SU-DHL-6 (cell line): ENCODE data around the gene CLSTN2.

Source experiments
- H2AFZ ChIP-seq: fragments of 200-600 bp; sonication (generic); 2 replicates; pipeline ENCODE4 v1.6.1; 2014; ENCODE audit warnings: low read depth, mild to moderate bottlenecking, moderate library complexity, mixed read lengths, antibody characterized with exemption, low read length; ENCODE audit not compliant: severe bottlenecking
- H3F3A ChIP-seq: fragments of 200-600 bp; shearing (Covaris generic); 2 replicates; pipeline ENCODE4 v1.6.0; 2016; ENCODE audit warnings: antibody characterized with exemption, mild to moderate bottlenecking; ENCODE audit not compliant: insufficient read depth
- H3K27ac ChIP-seq: fragments of 200-600 bp; sonication (generic); 2 replicates; pipeline ENCODE4 v1.5.1; 2016; ENCODE audit warnings: low read depth, mild to moderate bottlenecking, low read length, moderate library complexity, mixed read lengths
- H3K27me3 ChIP-seq: fragments of 200-600 bp; sonication (generic), shearing (Covaris generic); 2 replicates; pipeline ENCODE4 v1.6.0; 2014; ENCODE audit warnings: mild to moderate bottlenecking, low read length
- H3K36me3 ChIP-seq: fragments of 200-600 bp; sonication (generic); 2 replicates; pipeline ENCODE4 v1.6.1; 2014; ENCODE audit warnings: mild to moderate bottlenecking, low read length, mixed read lengths
- H3K4me2 ChIP-seq: fragments of 300-600, 200-600 bp; shearing (Covaris generic), sonication (generic); 2 replicates; pipeline ENCODE4 v1.6.0; 2014; ENCODE audit warnings: low read length, low read depth, mild to moderate bottlenecking; ENCODE audit not compliant: poor library complexity, severe bottlenecking
- H3K4me3 ChIP-seq: fragments of 200-600 bp; sonication (generic); 2 replicates; pipeline ENCODE4 v1.5.1; 2014; ENCODE audit warnings: antibody characterized with exemption, low read length, mild to moderate bottlenecking, mixed read lengths; ENCODE audit not compliant: insufficient read depth, poor library complexity, severe bottlenecking
- H3K79me2 ChIP-seq: fragments of 200-600 bp; sonication (generic); 2 replicates; pipeline ENCODE4 v1.6.1; 2014; ENCODE audit warnings: mild to moderate bottlenecking, low read length, moderate library complexity; ENCODE audit not compliant: insufficient read depth
- H3K9ac ChIP-seq: fragments of 200-600 bp; sonication (generic); 2 replicates; pipeline ENCODE4 v1.7.0; 2014; ENCODE audit warnings: mild to moderate bottlenecking, low read length
- H3K9me2 ChIP-seq: fragments of 200-600 bp; sonication (generic); replicated peaks from 2 replicates; pipeline ENCODE4 v1.6.1; 2014; ENCODE audit warnings: low read length; ENCODE audit not compliant: insufficient read depth
- H3K9me3 ChIP-seq: fragments of 200-600 bp; sonication (generic); 2 replicates; pipeline ENCODE4 v1.6.1; 2014; ENCODE audit warnings: low read length, mixed read lengths; ENCODE audit not compliant: insufficient read depth
- H4K20me1 ChIP-seq: fragments of 200-600 bp; sonication (generic); 2 replicates; pipeline ENCODE4 v1.6.1; 2014; ENCODE audit warnings: low read depth, mild to moderate bottlenecking, antibody characterized with exemption, low read length, moderate library complexity, mixed read lengths
- CTCF ChIP-seq: fragments of 200-600 bp; sonication (generic); IDR thresholded peaks from one replicate; pipeline ENCODE4 v1.5.1; 2017; ENCODE audit warnings: antibody characterized with exemption, mild to moderate bottlenecking, low read length, moderate library complexity; ENCODE audit not compliant: insufficient read depth, poor library complexity, severe bottlenecking
- EZH2phosphoT487 ChIP-seq: fragments of 200-600 bp; sonication (generic), shearing (Covaris generic); conservative IDR thresholded peaks from 2 replicates; pipeline ENCODE4 v1.6.1; 2018; ENCODE audit warnings: mild to moderate bottlenecking, antibody characterized with exemption, low read length, moderate library complexity, mixed read lengths

The CLSTN2 gene

DNA sequence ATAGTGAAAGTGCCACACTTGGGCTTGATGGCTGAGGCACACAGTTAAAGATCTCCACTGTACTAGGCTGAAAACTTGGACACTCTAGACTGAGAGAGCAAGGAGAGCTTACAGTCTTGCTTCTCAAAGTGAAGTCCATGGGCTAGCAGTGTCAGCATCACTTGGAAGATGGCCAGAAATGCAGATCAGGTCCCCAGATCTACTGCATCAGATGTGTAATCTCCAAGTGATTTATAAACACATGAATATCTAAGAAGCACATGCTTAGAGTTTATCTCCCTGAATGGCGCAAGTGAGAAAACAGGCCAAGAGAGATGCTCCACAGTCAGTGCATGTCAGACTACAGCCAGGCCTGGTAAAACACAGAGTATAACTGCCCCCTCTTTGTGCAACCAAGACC is 308.6 kb downstream of the CLSTN2 start:
- H3K4me3 ChIP-seq: no peak overlapping the region
- H3K36me3 ChIP-seq: no peaks in the 10 kb centered on the region
- TF ChIP-seq EZH2phosphoT487 (no peak), CTCF (no peak)
- no peaks in the 10 kb centered on the region; the same call in 1 of the 2 replicates for H3K27me3 ChIP-seq
- no peak overlapping the region for H3K4me2 ChIP-seq
- no peak overlapping the region for H3K27ac ChIP-seq
- no peaks in the 10 kb centered on the region for H4K20me1 ChIP-seq
- H2AFZ ChIP-seq: no peak overlapping the region
- no peaks in the 10 kb centered on the region for H3F3A ChIP-seq
- H3K9me3 ChIP-seq: no peaks in the 10 kb centered on the region
- no peaks in the 10 kb centered on the region for H3K9me2 ChIP-seq
- no peaks in the 10 kb centered on the region for H3K79me2 ChIP-seq
- no peak overlapping the region for H3K9ac ChIP-seq

DNA sequence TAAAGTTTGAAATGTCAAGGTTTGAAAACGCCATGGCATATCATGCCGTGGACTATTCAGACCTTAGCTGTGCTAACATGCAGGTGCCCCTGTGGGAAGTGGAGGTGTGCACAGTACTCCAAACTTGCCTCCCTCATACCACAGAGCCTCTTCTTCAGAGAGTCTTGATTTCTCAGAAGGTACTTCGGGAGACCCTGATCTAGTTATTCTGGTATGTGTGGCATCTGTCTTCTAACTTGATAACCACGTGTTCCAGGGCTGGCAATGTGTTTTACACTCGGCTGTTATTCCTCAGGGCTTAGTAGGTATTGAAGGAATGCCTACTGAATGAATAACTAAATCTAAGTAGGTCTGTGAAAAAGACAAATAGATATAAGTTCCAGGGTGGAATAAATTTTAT is 309.9 kb downstream of the CLSTN2 start:
- Histone ChIP-seq H3K9ac (no peak overlapping the region), H3K9me2 (no peaks in the 10 kb centered on the region), H4K20me1 (no peaks in the 10 kb centered on the region), H3K4me2 (no peak overlapping the region), H3K36me3 (no peaks in the 10 kb centered on the region), H3K27ac (no peak overlapping the region), H3K79me2 (no peaks in the 10 kb centered on the region), H3F3A (no peaks in the 10 kb centered on the region), H3K27me3 (no peaks in the 10 kb centered on the region; the same call in 1 of the 2 replicates), H2AFZ (no peak overlapping the region), H3K9me3 (no peaks in the 10 kb centered on the region), H3K4me3 (no peak overlapping the region)
- TF ChIP-seq EZH2phosphoT487: no peak
- no peak for TF ChIP-seq CTCF

GRCh38 chr3:140246578-140246977 is 311.6 kb downstream of the CLSTN2 start:
- H3K9me2 ChIP-seq: no peaks in the 10 kb centered on the region
- H2AFZ ChIP-seq: no peak overlapping the region
- H3K4me3 ChIP-seq: no peak overlapping the region
- no peak overlapping the region for H3K27ac ChIP-seq
- H3K9ac ChIP-seq: no peak overlapping the region
- H3K27me3 ChIP-seq: no peaks in the 10 kb centered on the region; the same call in 1 of the 2 replicates
- no peaks in the 10 kb centered on the region for H3K36me3 ChIP-seq
- no peaks in the 10 kb centered on the region for H3K9me3 ChIP-seq
- TF ChIP-seq EZH2phosphoT487 (no peak), CTCF (no peak)
- H3K4me2 ChIP-seq: no peak overlapping the region
- no peaks in the 10 kb centered on the region for H3K79me2 ChIP-seq
- H4K20me1 ChIP-seq: no peaks in the 10 kb centered on the region
- no peaks in the 10 kb centered on the region for H3F3A ChIP-seq

DNA sequence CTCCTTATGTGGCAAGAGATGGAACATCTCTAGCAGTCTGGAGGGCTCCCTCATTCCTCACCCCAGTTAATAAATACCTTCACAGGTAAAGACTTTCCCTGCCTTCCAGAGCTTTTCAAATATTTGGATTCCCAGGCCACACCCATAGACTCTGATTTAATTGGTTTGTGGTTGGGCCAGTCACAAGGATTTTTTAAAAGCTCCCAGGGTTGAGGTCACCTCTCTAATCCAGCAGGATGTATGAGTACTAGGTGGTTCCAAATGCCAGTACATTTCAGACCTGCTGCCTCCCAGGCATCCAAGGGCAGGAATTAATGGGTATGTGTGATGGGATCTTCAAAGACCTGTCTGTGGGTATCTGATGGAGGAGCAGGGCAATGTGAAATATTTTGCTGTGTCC is 312.8 kb downstream of the CLSTN2 start:
- TF ChIP-seq CTCF: no peak
- no peak for TF ChIP-seq EZH2phosphoT487
- H4K20me1 ChIP-seq: no peaks in the 10 kb centered on the region
- H3K27me3 ChIP-seq: no peaks in the 10 kb centered on the region; the same call in 1 of the 2 replicates
- no peaks in the 10 kb centered on the region for H3K79me2 ChIP-seq
- H3K4me2 ChIP-seq: no peak overlapping the region
- no peaks in the 10 kb centered on the region for H3K36me3 ChIP-seq
- no peak overlapping the region for H2AFZ ChIP-seq
- H3K27ac ChIP-seq: no peak overlapping the region
- no peak overlapping the region for H3K9ac ChIP-seq
- no peaks in the 10 kb centered on the region for H3F3A ChIP-seq
- H3K4me3 ChIP-seq: no peak overlapping the region
- H3K9me2 ChIP-seq: no peaks in the 10 kb centered on the region
- H3K9me3 ChIP-seq: no peaks in the 10 kb centered on the region
